ENCODE results near the gene HOXA7. TPM values are rescaled to one million over a fixed set of nuclear protein-coding genes. Genes with fewer than 3 reads are reported as not detected.

The HOXA7 gene
- total RNA-seq, 1 experiment from 2014 or later: 3.8 TPM

DNA sequence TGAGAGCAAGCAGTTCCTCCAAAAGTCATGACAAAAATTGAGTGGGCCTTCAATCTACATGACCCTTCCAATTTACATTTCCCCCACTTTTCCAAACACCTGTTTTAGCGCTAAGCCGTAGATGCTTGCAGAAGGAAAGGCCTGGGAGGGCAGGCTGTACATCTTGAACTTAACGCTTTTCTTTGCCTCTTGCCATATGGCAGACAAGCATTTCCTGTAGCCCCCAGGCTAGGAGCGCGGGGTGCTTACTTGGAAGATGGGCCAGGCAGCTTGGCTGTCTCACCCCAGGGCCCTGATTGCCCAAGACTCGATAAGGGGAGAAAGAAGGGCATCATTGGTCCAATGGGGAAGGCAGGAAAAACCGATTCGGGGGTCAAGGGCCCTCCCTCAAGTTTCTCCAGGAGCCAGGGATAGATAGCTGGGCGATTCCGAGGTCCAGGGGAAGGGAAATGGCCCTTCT lies 15.9 kb upstream of the HOXA7 start:
- no peak for DNase-seq (ENCODE audit: extremely low read depth, low read depth)

DNA sequence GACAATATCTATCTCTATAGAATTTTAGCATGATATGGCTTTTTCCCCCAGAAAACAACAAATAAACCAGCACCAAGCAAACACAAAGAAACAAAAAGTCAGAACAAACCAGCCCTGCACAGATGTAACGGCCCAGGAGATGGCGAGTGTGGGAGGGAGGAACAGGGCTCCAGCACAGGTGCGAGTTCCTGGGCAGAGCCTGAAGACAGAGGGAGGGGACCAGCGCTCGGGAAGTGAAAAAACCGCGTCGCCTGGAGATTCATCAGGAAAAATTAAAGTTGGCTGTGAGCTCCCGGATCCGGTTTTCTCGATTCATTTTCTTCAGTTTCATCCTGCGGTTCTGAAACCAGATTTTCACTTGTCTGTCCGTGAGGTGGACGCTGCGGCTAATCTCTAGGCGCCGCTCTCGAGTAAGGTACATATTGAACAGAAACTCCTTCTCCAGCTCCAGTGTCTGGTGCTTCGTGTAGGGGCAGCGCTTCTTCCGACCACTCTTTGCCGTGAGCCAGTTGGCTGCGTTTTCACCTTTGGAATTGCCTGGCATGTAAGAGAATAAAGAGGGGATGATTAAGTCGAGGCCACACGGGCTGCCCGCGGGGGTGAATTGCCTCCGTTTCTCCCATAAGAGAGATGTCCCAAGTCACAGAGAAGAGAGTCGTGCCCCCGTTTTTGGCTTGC lies 15.3 kb upstream of the HOXA7 start:
- DNase-seq (ENCODE audit: extremely low read depth, low read depth): no peak

DNA sequence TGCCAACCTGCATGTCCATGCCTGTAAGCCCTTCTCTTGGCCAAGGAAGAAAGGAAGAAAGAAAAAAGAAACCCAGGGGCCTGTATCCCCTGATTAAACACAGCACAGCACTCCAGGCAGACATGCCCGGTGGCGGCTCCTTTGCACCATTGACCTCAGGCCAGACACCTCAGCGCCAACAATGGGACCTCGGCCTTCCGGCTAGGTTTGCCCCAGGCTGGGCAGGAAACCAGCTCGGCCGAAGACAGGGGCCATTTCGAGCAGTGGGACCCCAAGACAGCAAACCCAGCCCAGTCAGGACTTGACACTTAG lies 14.8 kb upstream of the HOXA7 start:
- DNase-seq (ENCODE audit: extremely low read depth, low read depth): no peak

DNA sequence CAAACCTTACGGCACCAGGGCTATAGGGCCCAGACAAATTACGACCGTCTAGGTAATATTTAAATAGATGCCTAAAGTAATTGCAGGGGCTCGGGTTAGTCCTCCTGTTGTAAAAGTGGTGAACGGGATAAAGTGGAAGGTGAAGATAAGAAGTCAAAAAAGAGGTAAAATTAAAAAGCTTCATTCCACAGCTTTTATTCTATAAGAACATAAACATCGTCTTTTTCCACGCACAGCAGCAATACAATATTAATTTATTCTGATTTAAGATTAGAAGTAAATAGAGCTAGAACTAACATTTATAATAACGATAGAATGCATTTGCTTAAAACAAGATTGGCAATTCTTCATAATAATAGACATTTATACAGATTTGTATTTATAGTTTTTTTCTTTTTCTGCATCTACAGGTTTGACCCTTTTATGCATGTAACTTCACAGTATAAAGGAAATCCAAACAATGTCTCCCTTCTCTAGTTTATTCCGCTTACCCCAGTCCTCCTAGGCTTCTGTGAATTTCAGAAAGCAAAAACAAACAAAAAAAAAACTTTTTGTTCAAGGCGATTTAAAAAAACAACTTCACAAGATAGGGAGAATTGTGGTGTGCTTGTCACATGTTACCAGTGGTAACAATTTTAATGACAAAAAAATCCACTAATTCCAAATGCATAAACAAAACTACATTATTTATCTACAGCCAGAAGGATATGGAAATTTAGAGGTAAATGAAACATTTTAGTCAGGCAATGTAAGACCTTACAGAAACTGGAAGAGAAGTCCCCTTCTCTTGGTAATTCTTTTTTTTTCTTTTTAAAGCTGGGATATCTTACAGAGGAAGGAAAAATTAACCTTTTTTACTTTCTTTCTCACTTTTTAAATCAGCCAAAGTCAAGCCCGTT lies 14.2 kb upstream of the HOXA7 start:
- no peak for DNase-seq (ENCODE audit: extremely low read depth, low read depth)

DNA sequence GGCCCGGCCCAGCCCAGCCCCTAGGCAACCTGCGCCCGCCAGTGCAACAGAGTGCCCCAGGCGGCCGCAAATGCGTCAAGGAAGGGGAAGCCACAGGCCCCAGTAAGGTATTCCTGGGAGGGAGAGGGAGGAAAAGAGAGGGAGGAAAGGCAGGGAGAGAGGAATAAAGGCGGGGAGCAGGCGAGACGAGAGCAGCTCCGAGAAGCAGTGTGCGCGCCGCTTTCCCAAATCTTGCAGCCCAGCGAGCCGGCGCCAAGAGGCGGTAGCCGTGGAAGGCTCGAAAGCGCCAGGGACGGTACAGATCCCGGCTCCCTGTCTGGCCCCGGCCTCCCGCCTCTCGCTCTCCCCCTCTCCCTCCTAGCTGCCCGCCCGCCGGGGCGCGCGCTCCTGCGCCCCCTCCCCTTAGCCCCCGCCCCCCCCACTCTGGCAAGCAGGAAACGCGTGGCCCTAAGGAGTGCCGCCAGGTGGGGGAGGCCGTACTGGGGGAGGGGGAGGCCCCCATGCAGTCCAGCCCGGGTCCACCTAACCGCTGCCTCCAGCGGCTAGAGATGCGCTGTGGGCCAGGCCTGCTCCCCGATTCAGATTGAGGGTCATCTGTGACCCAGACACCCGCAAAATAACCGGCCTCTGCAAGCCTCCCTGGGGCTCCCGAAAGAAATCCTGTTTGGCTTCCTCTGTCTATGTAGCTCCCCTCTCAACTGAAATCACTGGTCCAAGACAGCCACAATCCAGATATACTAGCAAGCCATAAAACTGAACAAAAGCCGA lies 13.4 kb upstream of the HOXA7 start:
- no peak for DNase-seq (ENCODE audit: extremely low read depth, low read depth)

DNA sequence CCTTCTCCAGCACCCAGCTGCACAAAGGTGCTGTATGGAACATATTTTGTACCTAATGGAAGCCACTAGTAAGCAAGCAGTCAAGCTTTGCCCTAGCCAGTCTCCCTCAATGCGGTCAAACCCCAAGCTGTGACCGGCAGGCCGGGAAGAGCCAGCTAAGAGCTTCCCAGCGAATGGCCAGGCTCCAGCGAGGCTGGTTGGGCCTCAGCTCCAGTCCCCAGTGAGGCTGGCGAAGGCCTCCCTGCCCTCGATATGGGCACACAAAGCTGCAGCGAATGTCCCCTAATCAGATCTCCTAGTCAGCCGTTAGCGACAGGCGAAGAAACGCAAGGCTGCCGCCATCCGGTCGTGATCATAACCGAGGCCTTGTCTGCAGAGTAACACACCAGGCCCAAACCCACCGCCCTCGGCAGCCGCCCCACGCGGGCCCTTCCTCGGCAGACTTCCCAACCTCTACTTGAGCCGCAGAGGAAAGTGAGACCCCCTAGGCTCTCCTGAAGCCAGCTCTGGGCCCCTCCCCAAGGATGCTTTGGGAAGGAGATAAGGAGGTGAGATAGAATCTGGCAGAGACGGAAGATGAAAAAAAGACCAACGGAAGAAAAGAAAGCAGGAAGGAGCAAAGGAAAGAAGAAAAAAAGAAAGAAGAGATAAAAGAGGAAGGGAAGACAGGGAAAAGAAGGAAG lies 11.9 kb upstream of the HOXA7 start:
- no peak for DNase-seq (ENCODE audit: extremely low read depth, low read depth)

DNA sequence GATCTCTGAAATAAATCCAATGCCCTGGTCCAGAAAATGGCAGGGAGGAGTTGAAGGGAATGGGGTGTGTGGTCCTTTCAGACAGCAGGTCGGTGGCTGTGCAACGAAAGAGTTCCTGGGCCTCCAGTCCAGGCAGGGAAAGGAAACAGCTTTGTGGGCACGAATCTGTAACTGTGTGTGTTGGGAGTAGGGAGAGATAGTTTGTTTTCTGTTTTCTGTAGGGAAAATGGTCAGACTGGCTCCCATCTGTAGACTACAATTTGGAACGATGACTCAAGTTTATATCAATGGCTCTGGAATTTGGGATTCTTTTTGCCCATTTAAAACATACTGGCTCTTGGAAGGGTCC lies 11.4 kb upstream of the HOXA7 start:
- no peak for DNase-seq (ENCODE audit: extremely low read depth, low read depth)

DNA sequence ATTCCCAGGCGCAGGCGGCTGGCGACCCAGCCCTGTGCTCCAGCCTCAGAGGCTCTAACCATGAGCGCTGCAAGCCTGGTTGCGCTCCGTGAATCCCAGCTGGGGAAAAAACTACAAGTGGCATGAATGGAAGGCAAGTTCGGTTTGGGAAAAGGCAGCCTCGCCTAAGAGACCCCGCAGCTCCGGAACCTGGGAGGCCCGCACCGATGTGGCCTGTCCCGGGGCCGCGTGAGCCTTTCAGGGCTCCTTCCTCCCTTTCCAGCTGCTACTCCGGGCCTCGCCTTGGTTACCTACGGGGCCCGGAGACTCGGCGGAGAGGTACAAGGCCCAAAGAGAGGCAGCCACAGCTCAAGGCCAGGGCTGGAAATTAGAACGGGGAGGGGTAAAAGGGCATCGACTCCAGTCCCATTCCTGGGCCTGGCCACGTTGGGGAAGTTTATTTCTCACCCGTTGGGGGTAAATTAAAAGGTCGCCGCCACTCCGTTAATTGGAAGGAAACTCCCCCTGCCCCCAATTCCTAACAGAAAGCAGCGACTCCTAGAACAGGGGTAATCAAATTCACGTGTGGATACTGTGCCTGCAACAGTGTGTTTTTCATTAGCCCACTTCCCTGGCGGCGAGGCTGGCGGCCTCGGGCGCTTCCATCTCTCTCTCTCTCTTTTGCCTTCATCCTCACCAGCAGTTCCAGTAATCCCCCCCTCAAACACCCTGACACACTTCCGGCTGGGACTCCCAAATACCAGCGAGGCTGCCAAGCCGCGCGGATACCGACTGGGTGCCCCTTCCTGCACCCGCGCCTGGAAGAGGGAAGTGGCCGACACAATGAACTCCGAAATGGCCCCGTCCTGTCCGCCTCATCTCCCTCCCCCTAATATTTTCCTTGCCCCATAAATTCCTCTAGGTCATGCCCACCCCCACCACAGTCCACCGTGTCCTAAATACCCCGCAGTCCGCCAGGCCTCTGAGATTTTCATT lies 10.3 kb upstream of the HOXA7 start:
- DNase-seq (ENCODE audit: extremely low read depth, low read depth): no peak

DNA sequence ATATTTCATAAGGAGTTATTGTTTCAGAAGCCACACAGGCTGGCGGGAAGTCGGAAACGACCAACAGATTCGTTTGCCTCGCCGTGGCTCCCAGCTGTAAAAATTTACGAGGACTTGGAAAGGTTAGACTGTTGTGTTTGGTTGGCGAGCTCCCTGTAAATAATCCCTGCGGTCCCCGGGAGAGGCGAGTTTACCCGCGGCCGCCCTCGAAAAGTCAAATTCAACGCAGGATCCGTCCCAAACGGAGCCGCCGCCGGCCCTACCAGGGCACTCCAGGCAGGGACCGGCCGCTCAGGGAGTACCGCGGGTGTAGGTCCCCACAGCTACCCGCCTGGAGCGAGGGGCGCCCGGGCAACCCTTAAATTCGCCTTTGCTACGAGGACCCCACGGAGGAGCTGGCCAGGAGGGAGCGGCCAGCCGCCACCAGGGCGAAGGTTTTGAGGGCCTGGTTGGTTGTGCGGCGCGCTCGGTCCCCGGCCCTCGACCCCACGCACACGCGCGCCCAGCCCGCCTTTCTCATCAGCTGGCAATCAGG lies 9.6 kb upstream of the HOXA7 start:
- no peak for DNase-seq (ENCODE audit: extremely low read depth, low read depth)

DNA sequence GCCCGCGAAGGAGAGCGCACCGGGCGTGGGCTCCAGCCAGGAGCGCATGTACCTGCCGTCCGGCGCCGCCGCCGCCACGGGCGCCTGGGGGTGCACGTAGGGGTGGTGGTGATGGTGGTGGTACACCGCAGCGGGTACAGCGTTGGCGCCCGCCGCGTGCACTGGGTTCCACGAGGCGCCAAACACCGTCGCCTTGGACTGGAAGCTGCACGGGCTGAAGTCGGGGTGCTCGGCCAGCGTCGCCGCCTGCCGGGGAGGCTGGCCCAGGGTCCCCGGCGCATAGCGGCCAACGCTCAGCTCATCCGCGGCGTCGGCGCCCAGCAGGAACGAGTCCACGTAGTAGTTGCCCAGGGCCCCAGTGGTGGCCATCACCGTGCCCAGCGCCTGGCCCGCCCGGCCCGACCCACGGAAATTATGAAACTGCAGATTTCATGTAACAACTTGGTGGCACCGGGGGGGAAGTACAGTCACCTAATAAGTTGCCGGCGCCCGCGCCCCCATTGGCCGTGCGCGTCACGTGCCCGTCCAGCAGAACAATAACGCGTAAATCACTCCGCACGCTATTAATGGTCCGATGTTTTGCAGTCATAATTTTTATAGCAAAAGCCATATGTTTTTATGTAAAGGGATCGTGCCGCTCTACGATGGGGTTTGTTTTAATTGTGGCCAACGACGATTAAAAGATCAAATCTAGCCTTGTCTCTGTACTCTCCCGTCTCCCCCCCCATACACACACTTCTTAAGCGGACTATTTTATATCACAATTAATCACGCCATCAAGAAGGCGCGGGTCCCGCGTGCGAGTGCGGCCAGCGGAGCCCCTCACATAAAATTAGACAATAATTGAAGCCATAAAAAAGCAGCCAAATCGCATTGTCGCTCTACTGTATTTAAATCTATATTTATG lies 8.9 kb upstream of the HOXA7 start, which contains the start of gene HOXA9:
Gene HOXA9 (minus strand): TSS at position 449 of the 907 bp plus-strand sequence. CDS start 80 bp downstream, at position 369.
- no peak for DNase-seq (ENCODE audit: extremely low read depth, low read depth)

DNA sequence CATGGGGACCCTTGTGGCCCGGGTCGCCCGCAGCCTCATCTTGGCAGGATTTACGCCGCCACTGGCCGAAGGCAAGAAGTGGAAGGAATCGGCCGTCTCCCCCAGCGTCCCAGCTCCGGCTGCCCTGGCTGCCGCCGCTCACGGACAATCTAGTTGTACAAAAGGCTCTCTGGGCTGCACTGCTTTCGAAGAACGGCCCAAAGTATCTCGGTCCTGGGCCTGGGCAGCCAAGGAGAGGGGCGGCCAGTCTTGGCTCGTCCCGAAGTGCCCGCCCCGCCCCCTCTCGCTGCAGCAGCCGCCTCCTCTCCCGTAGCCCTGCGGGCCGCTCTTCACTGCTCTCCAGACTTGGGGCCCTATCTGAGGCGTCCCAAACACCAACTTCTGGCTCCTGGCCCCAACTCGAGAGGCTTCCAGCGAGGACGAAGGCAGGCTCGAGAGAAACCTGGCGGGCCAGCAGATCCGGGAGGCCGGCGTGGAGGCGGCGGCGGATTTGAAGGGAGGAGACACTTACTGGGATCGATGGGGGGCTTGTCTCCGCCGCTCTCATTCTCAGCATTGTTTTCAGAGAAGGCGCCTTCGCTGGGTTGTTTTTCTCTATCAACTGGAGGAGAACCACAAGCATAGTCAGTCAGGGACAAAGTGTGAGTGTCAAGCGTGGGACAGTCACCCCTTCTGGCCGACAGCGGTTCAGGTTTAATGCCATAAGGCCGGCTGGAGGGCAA lies 8.1 kb upstream of the HOXA7 start:
- no peak for DNase-seq (ENCODE audit: extremely low read depth, low read depth)

DNA sequence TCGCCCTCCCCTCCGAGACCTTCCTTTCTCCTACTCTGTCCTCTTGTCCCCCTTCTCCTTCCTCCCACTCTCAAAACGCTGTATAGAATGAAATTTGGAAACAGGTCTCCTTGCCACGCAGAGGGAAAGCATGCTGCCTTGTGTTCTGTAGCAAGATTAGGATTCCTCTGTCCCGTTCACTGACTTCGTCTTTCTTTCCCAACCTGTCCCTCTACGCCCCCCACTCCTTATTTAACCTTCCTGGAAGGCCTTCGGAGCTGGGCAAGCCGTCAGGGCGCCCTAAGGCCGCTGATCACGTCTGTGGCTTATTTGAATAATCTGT lies 7.5 kb upstream of the HOXA7 start:
- no peak for DNase-seq (ENCODE audit: extremely low read depth, low read depth)

DNA sequence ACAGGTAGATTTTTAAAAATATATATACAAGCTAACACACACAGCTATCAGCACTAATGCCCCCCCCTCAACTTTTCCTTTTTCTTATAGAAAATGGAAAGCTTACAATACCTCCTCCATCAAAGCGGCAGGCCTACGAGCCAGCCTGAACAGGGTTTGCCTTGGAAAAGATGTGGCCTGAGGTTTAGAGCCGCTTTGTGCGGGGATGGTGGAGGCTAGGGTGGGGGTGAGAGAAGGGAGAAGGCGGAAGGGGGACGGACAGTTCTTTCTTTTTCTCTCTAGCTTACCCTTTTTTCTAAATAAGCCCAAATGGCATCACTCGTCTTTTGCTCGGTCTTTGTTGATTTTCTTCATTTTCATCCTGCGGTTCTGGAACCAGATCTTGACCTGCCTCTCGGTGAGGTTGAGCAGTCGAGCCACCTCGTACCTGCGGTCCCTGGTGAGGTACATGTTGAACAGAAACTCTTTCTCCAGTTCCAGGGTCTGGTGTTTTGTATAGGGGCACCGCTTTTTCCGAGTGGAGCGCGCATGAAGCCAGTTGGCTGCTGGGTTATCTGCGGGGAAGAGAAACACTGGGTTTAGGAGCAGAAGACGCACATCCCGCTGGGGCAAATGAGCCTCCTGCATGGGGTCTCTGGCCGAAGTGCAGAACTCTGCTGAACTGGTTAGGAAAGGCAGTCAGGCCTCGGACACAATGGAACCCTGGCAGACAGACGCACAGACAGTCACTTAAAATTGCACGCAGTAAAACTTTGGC lies 7.0 kb upstream of the HOXA7 start:
- no peak for DNase-seq (ENCODE audit: extremely low read depth, low read depth)

DNA sequence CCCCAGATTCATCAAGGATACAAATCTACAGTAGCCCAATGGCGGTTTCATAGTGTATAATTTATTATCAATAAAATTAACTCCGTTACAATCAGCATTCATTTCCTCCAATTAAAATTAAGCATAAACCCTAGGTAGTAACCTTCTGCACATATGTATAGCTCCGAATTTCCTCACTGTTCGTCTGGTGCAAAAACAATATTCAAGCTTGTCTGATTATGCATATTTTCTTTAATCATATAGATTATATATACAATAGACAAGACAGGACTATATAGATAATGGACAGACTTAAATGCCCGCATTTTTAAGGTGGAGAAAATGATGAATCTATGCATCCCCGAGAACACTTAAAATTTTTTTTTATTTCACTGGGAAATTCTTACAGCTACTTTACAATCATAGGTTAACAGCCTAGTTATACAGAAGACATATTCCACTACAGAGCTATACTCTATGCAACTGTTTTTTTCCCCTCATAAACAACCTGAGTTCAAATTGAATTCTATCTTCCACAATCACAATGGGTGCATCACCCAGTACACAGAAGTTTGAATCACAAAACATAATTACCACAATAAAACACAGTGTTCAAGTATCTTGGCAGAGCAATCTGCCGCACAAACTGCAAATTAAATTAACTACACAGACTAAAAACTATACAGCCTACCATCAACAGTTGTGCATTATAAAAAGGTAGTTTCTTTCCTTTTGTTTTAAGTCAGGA lies 6.2 kb upstream of the HOXA7 start:
- no peak for DNase-seq (ENCODE audit: extremely low read depth, low read depth)

DNA sequence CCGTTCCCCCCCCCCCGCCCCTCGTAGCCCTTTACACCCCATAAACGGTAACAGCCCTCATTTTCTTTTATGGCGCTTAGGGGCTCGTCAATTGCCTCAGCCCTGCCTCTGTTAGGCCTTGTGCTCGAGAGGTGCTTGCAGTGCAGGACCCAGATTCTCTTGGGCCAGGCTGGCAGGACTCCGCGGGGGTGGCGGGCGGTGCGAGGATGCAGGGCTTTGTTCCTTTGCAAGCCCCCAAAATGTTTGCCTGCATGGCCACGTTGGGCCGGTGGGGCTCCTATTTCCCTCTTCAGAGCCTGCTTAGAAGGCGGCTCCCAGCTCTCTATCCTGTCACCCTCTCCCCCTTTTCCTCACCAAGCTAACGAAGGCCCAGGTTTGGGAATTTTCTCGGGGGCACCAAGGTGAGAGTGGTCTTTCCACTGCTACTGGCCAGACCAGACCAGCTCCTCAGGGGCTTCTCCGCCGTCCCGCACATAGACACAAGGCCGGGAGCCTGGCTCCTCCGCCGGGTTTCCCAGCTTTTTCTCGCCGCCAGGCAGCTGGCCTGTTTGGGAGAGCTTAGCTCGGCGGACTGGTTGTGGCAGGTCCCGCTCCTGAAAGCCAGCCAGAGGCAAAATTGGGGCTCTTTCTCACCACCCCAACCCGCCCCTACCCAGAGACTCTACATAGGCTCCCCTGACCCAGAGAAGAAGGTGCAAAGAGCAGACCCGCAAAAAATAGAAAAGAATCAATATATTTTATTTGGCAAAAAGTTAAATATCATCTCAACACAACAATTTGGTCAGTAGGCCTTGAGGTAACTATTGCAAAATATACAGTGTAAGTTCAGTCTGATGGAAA lies 5.5 kb upstream of the HOXA7 start:
- no peak for DNase-seq (ENCODE audit: extremely low read depth, low read depth)
